Skeletal muscle satellite cell (primary cell): ENCODE measurements around the gene RERG. TPM values are rescaled to one million over a fixed set of nuclear protein-coding genes. Genes with fewer than 3 reads are reported as not detected.

Experiments
- H3K27me3 ChIP-seq: 2 replicates; pipeline ENCODE4 v1.7.0; 2013; ENCODE audit warnings: low read length; ENCODE audit not compliant: control insufficient read depth, insufficient read depth
- H3K36me3 ChIP-seq: 2 replicates; pipeline ENCODE4 v1.7.0; 2013; ENCODE audit warnings: mild to moderate bottlenecking, control low read depth, low read length; ENCODE audit not compliant: insufficient read depth
- H3K4me1 ChIP-seq: 2 replicates; pipeline ENCODE4 v1.7.0; 2013; ENCODE audit warnings: low read length; ENCODE audit not compliant: control insufficient read depth, insufficient read depth
- H3K4me2 ChIP-seq: 2 replicates; pipeline ENCODE4 v1.7.0; 2013; ENCODE audit warnings: mild to moderate bottlenecking, low read length
- H3K4me3 ChIP-seq: 2 replicates; pipeline ENCODE4 v1.7.0; 2013; ENCODE audit warnings: low read length
- H3K9ac ChIP-seq: 2 replicates; pipeline ENCODE4 v1.7.0; 2013; ENCODE audit warnings: mild to moderate bottlenecking, low read depth, low read length, moderate library complexity
- H3K9me3 ChIP-seq: replicated peaks from 2 replicates; pipeline ENCODE4 v1.7.0; 2013; ENCODE audit warnings: mild to moderate bottlenecking, control low read depth, low read length
- total RNA-seq: library from RNA; depleted of rRNA; stranded (reverse); fragments of >200 nt; gene quantifications from 2 replicates; pipeline ENCODE4 v1.2.3, GENCODE V29; 2012; rRNA removed

RERG gene
- 0.22 TPM in 1 of 2 replicates, not detected in the other for total RNA-seq

- Histone ChIP-seq H3K9ac (peak within 1 kb of the TSS; percentile 73), H3K27me3 (no peaks in the 10 kb centered on the region)
Observed at GRCh38 chr12:15220915-15221885, at the start of gene RERG. RERG (minus strand) TSS chr12:15221417; CDS start chr12:15217489, 3,928 bp downstream.

GRCh38 chr12:15270591-15270990, 49.4 kb upstream of the RERG start:
- Histone ChIP-seq H3K4me2 (no peak overlapping the region), H3K9me3 (no peaks in the 10 kb centered on the region), H3K27me3 (no peaks in the 10 kb centered on the region), H3K4me3 (no peak overlapping the region), H3K9ac (no peak overlapping the region), H3K4me1 (peaks cover 30% of the 10 kb centered on the region), H3K36me3 (no peaks in the 10 kb centered on the region)

More at GRCh38 chr12:15220915-15221885, at the start of gene RERG:
- H3K4me1 ChIP-seq, result peaks cover 23% of the 10 kb centered on the region
- no peaks in the 10 kb centered on the region for H3K9me3 ChIP-seq
- H3K4me2 ChIP-seq, result peak within 1 kb of the TSS; percentile 96
- H3K4me3 ChIP-seq, result peak within 1 kb of the TSS; percentile 76
- no peaks in the 10 kb centered on the region for H3K36me3 ChIP-seq

GRCh38 chr12:15268927-15269552, 47.8 kb upstream of the RERG start:
- Histone ChIP-seq H3K36me3 (no peaks in the 10 kb centered on the region), H3K4me3 (no peak overlapping the region), H3K9me3 (no peaks in the 10 kb centered on the region), H3K4me1 (peaks cover 15% of the 10 kb centered on the region), H3K9ac (peak overlapping the region; percentile 47), H3K4me2 (no peak overlapping the region), H3K27me3 (no peaks in the 10 kb centered on the region)

GRCh38 chr12:15268309-15268708, 47.1 kb upstream of the RERG start:
- Histone ChIP-seq H3K9ac (peak overlapping the region; percentile 23), H3K36me3 (no peaks in the 10 kb centered on the region), H3K4me2 (no peak overlapping the region), H3K4me3 (no peak overlapping the region), H3K27me3 (no peaks in the 10 kb centered on the region), H3K9me3 (no peaks in the 10 kb centered on the region), H3K4me1 (peaks cover 8% of the 10 kb centered on the region)

- no peaks in the 10 kb centered on the region for H3K27me3 ChIP-seq
- H3K36me3 ChIP-seq, result no peaks in the 10 kb centered on the region
- no peak overlapping the region for H3K4me3 ChIP-seq
- H3K9me3 ChIP-seq, result no peaks in the 10 kb centered on the region
- H3K4me2 ChIP-seq, result no peak overlapping the region
- no peak overlapping the region for H3K9ac ChIP-seq
- peaks cover 6% of the 10 kb centered on the region for H3K4me1 ChIP-seq
Observed at GRCh38 chr12:15265875-15266274, 44.7 kb upstream of the RERG start.

GRCh38 chr12:15256761-15257160, 35.5 kb upstream of the RERG start:
- no peaks in the 10 kb centered on the region for H3K9me3 ChIP-seq
- H3K27me3 ChIP-seq, result no peaks in the 10 kb centered on the region
- no peaks in the 10 kb centered on the region for H3K36me3 ChIP-seq
- H3K4me3 ChIP-seq, result no peak overlapping the region
- H3K4me1 ChIP-seq, result peaks cover 19% of the 10 kb centered on the region
- H3K9ac ChIP-seq, result peak overlapping the region; percentile 72
- H3K4me2 ChIP-seq, result peak overlapping the region; percentile 49

- H3K27me3 ChIP-seq, result no peaks in the 10 kb centered on the region
- H3K4me1 ChIP-seq, result peaks cover 19% of the 10 kb centered on the region
- H3K9me3 ChIP-seq, result no peaks in the 10 kb centered on the region
- H3K9ac ChIP-seq, result no peak overlapping the region
- H3K4me2 ChIP-seq, result no peak overlapping the region
- no peaks in the 10 kb centered on the region for H3K36me3 ChIP-seq
- no peak overlapping the region for H3K4me3 ChIP-seq
Observed at GRCh38 chr12:15253990-15254389, 32.8 kb upstream of the RERG start.

GRCh38 chr12:15244926-15245325, 23.7 kb upstream of the RERG start:
- H3K9ac ChIP-seq, result no peak overlapping the region

GRCh38 chr12:15244341-15244740, 23.1 kb upstream of the RERG start:
- H3K4me2 ChIP-seq, result no peak overlapping the region
- no peak overlapping the region for H3K9ac ChIP-seq
- H3K36me3 ChIP-seq, result no peaks in the 10 kb centered on the region
- no peaks in the 10 kb centered on the region for H3K9me3 ChIP-seq
- H3K4me1 ChIP-seq, result no peaks in the 10 kb centered on the region
- H3K4me3 ChIP-seq, result no peak overlapping the region
- H3K27me3 ChIP-seq, result no peaks in the 10 kb centered on the region

More at GRCh38 chr12:15244926-15245325, 23.7 kb upstream of the RERG start:
- Histone ChIP-seq H3K4me1 (no peaks in the 10 kb centered on the region), H3K9me3 (no peaks in the 10 kb centered on the region), H3K27me3 (no peaks in the 10 kb centered on the region), H3K36me3 (no peaks in the 10 kb centered on the region), H3K4me3 (no peak overlapping the region), H3K4me2 (no peak overlapping the region)

GRCh38 chr12:15243102-15243501, 21.9 kb upstream of the RERG start:
- no peaks in the 10 kb centered on the region for H3K36me3 ChIP-seq
- H3K4me2 ChIP-seq, result no peak overlapping the region
- no peak overlapping the region for H3K9ac ChIP-seq
- H3K9me3 ChIP-seq, result no peaks in the 10 kb centered on the region
- no peak overlapping the region for H3K4me3 ChIP-seq
- H3K27me3 ChIP-seq, result no peaks in the 10 kb centered on the region
- no peaks in the 10 kb centered on the region for H3K4me1 ChIP-seq

- Histone ChIP-seq H3K9me3 (no peaks in the 10 kb centered on the region), H3K4me1 (no peaks in the 10 kb centered on the region), H3K36me3 (no peaks in the 10 kb centered on the region), H3K4me3 (no peak overlapping the region), H3K4me2 (no peak overlapping the region), H3K9ac (no peak overlapping the region), H3K27me3 (no peaks in the 10 kb centered on the region)
Observed at GRCh38 chr12:15240898-15241297, 19.7 kb upstream of the RERG start.
